SW480 (cell line): ENCODE data around the gene CBLN3.

Experiments
- DNase-seq: peaks from one replicate; pipeline ENCODE4 v3.0.0-alpha.2; 2016; ENCODE audit warnings: low spot score

The CBLN3 gene

DNA sequence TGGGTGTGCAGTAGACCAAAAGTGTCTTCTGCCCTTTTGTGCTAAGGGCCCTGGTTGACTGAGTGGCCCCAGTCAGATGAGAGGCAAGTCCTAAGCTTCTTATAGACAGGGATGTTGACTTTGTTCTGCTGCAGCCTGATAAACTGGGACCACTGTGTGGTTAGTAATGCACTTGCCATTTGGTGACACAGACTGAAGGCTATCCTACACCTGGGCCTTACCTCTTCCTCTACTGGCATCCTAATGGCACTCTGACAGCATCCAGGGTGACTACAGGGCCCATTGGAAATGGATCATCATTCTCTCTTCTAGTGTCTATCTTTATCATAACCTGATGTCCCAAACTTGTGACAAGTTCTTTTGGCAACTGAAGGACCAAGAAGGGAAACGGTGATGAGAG lies 9.8 kb upstream of the CBLN3 start:
- DNase-seq, result no peak

DNA sequence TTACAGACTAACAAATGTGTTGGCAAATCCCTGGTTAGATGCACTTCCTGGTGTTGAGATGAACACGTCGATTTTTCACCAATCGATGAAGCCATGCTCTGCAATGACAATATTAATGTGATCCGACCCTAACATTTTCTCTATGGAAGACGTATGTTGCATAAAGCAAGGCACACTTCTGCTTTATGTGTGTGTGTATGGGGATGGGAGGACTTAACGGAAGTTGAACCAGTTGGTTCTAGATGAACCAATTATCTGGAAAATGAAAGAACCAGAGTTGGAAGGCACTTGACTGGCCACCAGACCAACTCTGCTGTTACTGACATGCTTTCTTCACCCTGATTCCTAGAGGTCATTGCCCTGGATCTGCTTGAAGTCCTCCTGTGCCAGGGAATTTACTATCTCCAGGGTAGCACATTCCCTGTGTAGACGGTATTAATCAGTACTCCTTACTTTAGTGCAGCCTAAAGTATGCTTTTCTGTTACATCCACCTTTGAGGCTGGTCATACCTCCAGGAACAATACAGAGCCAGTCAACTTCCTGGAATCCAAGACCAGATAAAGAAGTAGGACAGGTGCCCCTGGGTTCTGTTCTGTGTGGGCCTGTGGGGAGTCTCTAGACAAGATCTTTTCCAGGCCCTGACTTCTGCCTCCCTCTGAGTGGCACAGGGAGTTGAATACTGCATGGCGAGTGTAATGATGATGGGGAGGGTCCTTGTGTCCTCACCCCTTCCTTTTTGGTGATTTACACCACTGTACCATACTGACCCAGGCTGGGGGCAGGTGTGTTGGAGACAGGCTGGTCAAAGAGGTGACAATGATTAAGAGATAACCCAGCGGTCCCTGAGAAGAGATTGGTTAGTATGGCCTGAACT lies 9.0 kb upstream of the CBLN3 start:
- DNase-seq, result no peak

DNA sequence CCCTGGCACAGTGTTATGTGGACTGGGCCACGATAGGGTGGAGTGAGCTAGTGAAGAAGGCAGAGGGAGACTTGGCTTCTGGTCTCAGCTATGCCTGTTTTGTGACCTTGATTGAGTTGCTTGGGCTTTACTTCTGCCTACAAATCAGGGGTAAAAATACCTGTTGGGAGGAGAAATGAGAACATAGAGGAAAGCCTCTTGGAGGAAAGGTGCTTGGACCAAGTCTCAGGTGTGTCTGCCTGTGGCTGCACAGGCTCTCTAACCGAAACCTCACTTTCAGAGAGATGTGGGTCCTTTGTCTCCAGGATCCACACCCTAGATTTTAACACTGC lies 8.2 kb upstream of the CBLN3 start:
- DNase-seq, result no peak

DNA sequence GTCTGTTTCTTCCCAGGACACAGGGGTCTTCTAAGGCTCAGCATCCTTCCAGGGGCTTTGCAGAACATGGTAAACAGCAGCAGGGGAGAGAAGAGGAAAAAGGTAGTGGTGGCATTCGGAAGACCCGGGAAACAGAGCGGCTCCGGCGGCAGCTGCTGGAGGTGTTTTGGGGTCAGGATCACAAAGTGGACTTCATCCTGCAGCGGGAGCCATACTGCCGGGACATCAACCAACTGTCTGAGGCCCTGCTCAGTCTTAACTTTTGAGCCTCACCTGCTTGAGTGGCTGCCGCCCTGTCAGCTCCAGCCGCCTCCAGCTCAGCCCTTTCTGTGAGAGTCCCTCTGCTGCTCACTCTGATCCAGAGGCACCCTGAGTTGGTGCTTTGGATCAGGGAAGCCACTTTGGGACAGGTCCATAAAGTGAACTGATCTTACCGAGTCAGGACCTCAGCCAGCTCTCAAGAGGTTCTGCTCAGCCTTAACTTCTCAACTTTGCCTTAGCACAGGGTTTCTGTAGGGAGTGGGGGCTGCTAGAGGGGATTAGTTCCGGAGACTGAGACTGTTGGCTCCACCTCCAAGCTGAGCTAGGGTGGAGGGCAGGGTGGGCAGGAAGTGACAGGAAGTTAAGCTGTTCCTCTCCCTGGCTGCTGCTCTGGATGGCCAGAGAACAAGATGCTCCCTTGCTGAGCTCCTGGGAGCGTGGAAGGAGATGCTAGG lies 7.7 kb upstream of the CBLN3 start:
- DNase-seq, result no peak

DNA sequence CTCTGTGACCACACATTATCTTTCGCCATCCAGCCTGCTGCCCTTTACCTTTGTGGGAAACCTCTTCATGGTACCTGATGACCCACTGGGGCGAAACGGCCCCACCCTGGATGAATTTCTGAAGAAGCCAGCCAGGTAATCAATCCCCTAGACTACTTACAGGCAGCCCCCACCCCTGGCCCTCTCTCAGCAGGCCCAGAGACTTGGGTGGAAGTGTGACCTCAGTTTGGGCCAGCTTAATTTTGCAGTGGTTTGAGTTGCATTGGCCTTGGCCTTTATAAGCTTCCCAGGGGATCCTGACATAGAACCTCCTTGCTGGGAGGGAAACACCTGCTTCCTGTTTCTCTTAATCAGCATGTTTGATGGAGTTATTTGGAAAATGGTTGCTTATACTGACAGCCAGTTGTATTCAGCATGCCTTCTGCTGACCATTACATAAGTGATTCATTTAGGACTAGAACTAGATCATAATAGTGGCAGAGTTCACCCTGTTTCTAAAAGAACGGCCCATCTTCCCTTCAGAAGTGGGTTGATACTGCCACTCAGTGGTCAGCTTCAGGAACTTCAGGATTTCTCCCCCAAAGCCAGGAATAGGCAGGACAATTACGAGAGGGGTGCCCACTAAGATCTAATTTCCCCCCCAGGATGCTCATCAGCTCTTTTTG lies 7.0 kb upstream of the CBLN3 start:
- DNase-seq, result peak; percentile 79

DNA sequence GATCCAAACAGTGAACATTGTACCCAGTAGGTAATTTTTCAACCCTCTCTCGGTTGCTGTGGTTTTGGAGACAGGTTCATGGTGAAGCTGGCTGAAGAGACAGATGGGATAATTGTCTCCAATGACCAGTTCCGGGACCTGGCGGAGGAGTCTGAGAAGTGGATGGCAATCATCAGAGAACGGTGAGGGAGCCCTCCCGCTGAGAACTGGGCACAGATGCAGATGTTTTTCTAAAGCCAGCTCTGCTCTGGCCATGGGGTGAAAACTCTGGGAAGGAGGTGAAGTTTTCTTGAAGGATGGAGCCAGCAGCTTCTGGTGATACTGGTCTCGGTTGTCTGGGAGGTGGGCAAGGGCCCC lies 6.5 kb upstream of the CBLN3 start:
- DNase-seq, result no peak

DNA sequence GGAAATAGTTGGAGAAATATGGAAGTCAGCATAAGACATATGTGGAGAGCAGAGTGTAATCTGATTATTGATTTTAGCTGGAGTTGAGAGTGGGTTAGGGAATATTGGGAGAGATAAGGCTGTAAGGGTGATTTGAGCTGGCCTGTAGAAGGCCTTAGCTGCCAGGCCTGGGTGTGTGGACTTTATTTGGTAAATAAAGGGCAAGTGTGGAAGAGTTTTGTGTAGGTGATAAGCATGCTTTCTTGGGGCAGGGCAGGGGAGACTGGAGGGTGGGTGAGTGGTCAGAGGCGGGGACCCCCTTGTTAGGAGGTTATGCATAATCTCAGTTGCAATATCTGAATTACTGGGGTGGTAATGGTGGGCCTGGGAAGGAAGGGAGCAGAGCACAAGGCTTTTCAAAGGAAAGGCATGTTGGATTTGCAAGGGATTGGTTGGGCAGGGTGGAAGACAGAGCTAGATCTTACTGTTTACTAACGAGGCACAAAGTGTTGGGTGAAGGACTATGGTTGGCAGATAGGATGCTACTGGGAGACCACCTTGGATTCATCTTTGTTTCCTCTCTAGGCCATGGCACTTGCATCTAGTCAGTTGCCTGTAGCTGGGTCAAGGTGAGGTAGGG lies 5.8 kb upstream of the CBLN3 start:
- DNase-seq, result no peak

DNA sequence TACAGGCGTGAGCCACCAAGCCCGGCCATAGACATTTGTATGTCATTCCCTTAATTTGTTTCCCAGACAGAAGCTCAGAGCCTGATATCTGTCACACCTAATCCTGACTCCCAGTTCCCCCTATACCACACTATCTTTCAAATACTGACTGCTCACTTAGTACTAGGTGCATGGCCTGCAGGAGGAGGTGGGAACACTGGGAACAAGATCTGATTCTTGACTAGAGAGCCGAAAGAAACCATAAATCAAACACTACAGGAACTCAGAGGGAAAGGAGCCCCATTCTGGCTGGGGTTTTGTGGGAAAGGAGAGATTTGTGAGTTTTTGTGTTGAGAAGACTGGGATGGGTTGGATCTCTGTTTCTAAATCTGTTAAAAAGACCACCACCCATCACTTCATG lies 5.2 kb upstream of the CBLN3 start:
- no peak for DNase-seq

DNA sequence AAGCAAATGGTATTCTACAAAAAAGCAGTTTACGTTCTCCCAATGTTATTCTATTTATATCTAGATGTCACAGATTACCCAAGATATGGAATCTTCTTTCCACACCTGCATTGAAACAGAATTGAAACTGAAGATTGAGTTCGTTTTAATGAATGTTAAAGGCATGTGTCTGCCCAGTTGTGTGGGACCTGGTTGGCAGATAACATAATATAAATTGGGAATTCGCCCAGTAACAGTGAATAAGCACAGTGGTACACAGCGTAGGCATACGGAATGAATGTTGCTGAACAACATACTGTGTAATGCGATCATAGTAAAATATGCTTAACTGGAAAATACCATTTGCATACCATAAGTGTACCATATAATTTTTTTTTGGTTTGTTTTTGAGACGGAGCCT lies 4.6 kb upstream of the CBLN3 start:
- no peak for DNase-seq

DNA sequence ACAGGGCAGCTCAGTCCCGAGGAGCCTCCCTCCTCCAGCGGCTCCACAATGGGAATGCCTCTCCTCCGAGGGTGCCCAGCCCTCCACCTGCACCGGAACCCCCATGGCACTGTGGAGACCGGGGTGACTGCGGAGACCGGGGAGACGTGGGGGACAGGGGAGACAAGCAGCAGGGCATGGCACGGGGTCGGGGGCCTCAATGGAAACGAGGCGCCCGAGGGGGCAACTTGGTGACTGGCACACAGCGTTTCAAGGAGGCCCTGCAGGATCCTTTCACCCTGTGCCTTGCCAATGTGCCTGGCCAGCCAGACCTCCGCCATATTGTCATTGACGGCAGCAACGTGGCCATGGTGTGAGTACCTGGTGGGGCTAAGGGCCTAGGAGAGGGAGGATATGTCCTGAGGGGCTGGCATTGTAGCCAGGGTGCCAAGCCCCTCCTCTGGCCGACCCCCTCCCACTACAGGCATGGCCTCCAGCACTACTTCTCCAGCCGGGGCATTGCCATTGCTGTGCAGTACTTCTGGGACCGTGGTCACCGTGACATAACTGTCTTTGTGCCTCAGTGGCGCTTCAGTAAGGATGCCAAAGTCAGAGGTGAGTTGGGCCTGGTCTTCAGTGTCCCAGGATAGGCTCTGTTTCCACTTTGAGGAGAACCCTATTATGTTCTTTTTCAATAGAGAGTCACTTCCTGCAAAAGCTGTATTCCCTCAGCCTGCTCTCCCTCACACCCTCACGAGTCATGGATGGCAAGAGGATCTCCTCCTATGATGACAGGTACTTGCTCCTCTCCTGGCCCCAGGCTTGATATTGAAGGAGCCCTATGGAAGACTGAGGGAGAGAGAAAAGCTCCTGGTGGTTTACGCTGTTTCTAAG lies 3.0 kb upstream of the CBLN3 start:
- no peak for DNase-seq

DNA sequence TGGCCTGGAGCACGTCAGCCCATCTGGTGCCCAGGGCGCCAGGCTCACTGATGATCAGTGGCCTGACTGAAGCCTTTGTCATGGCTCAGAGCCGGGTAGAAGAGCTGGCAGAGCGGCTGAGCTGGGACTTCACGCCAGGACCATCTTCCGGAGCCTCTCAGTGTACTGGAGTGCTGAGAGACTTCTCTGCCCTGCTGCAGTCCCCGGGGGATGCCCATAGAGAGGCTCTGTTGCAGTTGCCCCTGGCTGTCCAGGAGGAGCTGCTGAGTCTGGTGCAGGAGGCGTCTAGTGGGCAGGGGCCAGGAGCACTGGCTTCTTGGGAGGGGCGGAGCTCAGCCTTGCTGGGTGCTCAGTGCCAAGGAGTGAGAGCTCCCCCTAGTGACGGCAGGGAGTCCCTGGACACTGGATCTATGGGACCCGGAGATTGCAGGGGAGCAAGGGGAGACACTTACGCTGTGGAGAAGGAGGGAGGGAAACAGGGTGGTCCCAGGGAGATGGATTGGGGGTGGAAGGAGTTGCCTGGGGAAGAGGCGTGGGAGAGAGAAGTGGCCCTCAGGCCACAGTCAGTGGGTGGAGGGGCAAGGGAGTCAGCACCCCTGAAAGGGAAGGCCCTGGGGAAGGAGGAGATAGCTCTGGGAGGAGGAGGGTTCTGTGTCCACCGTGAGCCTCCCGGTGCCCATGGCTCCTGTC lies 2.2 kb upstream of the CBLN3 start:
- DNase-seq, result peak; percentile 81

DNA sequence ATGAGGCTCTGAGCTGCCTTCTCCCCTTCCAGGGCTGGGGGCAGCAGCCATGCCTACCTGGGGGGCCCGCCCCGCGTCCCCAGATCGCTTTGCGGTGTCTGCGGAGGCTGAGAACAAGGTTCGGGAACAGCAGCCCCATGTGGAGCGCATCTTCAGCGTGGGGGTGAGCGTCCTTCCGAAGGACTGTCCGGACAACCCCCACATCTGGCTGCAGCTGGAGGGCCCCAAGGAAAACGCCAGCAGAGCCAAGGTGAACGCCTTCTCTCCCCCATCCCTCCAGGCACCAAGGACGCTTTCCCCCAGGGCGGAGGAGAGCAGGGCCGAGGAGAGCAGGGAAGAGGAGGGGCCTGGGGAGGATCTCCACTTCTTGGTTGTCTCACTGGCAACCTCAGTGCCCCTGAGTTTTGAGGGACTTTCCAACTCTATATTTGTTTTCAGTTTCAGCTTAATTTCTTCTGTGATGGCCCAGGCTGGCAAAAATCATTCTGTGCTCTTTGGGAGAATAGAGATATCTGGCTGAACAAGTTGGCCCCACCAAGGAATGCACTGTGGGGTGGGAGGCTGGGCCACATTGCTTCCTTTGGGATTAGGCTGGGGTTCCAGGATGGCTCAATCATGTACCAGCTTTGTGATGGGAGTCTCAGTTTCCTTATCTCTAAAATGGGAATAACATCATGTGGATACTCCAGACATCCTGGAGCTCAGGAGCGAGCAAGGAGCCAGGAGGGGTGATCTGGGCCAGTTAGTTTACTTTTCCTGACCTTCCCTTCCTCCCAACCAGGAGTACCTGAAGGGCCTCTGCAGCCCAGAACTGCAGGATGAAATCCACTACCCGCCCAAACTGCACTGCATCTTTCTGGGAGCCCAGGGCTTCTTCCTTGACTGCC lies 1.5 kb upstream of the CBLN3 start:
- DNase-seq, result no peak

DNA sequence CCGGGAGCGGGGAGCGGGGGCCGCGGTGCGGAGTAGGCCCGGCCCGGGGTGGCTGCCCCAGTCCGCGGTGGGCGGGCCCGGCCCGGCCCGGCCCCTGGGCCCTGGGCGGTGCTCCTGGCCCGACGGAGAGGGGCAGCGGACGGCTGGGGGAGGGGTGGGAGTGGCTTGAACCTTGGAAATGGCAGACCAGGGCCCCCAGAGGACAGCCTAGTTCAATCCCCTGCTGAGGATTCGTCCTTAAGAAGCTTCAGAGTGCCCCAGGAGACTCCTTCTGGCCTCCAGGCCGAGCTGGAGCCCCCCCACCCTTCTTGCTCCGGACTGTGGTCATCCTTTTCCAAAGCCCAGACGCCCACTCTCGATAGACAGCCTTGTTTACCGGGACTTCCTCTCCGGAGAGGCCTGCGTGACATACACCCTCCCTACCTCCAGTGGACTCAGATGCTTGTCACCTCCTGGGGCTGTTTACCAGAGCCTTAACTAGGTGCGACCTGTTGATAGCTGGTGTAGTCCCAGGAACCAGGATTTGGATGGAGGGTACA lies 744 bp upstream of the CBLN3 start:
- peak; percentile 36 for DNase-seq

DNA sequence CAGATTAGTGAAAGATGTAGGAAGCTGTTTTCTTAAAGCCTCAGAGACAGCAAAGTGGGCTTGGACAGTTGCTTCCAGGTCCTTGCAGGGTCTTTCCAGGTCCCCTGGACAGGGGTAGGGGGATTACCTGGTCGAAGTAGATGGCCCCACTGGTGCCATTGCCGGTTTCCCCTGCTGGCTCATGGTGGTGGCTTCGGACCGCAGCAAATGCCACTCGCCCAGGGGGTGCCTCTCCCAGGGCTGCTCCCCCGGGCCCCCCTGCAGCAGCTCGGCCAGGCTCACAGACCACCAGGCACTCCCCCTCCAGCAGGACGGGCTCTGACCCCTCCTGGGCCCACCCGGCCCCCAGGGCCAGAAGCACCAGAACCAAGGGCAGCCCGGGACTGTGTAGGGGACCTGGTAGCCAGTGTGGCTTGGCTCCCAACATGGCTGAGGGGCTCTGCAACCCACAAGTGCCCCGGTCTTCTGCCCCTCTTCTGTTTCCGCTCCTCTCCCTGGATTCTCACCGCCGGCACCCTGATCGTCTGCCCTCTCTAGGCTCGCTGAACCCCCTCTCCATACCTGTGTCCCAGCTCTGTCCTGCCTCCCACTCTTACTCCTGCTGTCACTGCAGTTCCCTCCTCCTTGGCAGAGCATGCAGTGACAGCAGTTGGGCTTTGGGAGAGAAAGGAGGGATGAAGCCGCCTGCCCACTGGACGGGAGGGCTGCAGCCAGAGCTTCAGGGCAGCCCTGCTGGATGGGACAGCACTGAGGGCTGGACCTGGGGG lies 657 bp downstream of the CBLN3 start:
- no peak for DNase-seq

DNA sequence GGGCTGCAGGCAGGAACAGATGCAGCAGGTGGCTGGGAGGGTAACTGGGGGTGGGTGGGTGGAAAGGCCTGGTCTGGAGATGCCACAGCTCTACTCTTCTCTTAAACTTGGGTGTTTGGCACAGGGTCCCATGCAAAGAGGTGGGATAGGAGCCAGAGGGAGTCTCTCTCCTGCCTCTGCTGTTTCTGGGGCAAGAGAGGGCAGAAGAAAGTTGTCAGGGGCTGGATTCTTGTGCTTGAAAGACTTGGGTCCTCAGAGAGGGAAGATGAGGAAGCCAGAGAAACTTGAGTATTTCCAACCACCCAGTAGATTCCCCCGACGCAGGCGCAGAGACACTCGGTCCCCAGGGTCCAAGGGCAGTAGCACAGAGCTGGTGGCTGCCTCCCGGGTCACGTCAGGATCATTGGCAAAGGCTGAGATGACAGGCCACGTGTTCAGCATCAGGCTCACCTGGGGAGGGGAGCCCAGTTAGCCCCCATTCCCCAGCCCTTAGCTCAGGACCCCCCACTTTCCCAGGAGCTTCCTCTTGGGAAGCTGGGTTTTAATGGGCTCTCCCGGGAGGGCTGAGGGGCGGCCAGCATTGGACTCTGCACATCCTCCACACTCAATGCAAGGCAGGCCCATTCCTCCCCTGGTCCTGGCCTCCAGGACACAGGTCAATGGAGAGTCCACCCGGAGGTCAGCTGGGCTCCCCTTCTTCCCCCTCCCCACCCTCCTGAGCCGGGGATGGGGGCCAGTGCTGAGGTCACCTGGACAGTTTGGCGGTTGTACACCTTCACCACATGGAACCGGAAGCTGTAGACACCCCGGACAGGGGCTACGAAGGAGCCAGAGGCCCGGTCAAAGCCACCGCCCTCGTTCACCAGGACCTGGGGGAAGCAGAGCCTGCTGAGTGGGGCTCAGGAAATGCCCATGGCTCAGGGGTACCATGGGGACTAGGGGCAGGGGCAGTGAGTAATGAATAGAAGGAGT lies 1.6 kb downstream of the CBLN3 start:
- DNase-seq, result no peak

DNA sequence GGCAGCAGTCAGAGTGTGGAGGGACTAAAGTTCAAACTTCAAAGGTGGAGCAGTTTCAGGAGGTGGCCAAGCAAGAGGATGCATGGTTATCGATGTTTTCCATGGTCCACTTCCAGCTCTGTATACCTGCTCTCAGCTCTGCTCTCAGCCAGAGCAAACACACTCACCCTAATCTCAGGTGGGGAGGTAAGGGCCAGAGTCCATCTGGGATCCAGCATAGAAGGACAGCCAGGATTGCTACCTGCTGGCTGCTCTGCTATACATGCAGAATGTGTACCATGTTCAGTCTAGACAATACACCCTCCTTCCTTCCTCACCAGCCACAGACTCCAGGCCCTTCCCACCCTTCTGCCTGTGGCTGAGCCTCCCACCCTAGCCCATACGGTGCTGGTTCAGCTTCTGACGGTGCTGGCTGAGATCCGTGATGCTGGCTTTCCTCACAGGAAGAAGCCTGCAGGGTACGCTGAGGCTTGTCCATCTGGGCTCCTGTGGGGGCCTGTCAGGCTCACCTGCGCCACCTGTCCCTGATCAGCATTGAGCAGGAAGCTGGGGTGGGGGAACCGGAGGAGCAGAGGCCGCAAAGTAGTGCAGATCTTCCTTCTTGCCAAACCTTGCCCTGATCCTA lies 2.4 kb downstream of the CBLN3 start:
- DNase-seq, result no peak

DNA sequence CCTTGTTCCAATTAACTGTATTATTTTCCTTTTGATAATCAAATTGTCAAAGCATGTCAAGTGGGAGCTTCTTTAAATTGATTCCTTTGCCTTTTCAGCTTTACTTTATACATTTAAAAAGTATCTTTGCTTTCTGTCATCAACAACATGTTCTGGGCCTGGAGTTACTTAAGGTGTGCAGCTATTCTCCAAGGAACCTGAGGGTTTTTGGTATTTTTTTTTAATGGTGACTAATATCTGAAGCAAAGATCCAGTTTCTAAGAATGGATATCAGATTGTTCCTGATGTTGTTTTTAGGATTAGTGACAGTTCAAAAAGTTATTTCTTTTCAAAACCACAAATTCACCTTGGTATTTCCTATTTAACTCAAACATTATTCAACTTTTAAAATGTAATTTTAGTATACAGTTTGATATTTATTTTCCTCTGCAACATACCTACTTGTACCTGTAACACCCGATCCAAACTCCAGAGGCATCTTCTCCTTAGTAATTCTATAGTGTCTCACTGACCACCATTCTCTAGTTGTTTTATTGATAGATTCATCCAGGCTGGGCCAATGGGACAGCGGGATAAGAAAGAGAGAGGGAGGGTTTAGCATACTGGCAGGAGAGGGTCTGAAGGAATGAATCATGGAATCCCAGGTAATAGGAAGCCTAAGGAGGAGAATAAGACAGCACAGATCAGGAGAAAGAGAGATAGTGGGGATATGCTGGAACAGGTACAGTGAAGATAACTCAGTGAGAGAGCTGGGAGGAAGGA lies 3.1 kb downstream of the CBLN3 start:
- no peak for DNase-seq
